ENCODE data around the gene NFATC1.

DNA sequence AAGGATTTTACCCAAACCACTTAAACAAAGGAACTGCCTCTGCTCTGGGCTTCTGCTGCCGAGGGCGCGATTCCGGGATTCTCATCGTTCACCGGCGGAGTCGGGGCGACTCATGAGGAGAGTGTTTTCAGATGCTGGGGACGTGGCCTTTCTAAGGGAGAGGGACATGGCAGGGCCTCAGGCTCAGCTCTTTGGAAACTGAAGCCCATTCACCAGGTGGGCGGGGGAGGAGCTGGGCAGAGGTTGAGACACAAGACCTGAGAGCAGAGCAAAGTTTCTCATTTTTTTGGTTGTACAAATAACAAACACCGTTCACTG lies 29.8 kb downstream of the NFATC1 start:
- TF ChIP-seq, protein P1, sequence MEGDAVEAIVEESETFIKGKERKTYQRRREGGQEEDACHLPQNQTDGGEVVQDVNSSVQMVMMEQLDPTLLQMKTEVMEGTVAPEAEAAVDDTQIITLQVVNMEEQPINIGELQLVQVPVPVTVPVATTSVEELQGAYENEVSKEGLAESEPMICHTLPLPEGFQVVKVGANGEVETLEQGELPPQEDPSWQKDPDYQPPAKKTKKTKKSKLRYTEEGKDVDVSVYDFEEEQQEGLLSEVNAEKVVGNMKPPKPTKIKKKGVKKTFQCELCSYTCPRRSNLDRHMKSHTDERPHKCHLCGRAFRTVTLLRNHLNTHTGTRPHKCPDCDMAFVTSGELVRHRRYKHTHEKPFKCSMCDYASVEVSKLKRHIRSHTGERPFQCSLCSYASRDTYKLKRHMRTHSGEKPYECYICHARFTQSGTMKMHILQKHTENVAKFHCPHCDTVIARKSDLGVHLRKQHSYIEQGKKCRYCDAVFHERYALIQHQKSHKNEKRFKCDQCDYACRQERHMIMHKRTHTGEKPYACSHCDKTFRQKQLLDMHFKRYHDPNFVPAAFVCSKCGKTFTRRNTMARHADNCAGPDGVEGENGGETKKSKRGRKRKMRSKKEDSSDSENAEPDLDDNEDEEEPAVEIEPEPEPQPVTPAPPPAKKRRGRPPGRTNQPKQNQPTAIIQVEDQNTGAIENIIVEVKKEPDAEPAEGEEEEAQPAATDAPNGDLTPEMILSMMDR (IDR thresholded peaks at IDR 0.05; ENCODE audit: low read depth, low read length), result no peak
- TF ChIP-seq EZH2phosphoT487 (IDR thresholded peaks at IDR 0.05; ENCODE audit: low read depth), result no peak

All from OCI-LY3 (cell line).